MM.1S (cell line): ENCODE results near the gene VPS54.

Experiments
- DNase-seq: peaks from one replicate; pipeline ENCODE4 v3.0.0-alpha.2; 2015
- H2AFZ ChIP-seq: fragments of 300-600 bp; sonication (generic); 2 replicates; pipeline ENCODE4 v1.6.0; 2016; ENCODE audit warnings: antibody characterized with exemption, low read length
- H3F3A ChIP-seq: fragments of 300-600 bp; sonication (generic); 2 replicates; pipeline ENCODE4 v1.6.1; 2016; ENCODE audit warnings: mild to moderate bottlenecking, antibody characterized with exemption, low read length, moderate library complexity, mixed read lengths; ENCODE audit not compliant: insufficient read depth
- H3K27ac ChIP-seq: fragments of 300-600 bp; sonication (generic); 2 replicates; pipeline ENCODE4 v1.5.1; 2016; ENCODE audit warnings: mild to moderate bottlenecking, low read length
- H3K27me3 ChIP-seq: fragments of 300-600 bp; sonication (generic); replicated peaks from 2 replicates; pipeline ENCODE4 v1.6.0; 2016; ENCODE audit warnings: low read length; ENCODE audit not compliant: insufficient read depth
- H3K36me3 ChIP-seq: fragments of 300-600 bp; sonication (generic); replicated peaks from 2 replicates; pipeline ENCODE4 v1.6.1; 2016; ENCODE audit warnings: mild to moderate bottlenecking, low read length, mixed read lengths; ENCODE audit not compliant: insufficient read depth
- H3K4me1 ChIP-seq: fragments of 300-600 bp; sonication (generic); 2 replicates; pipeline ENCODE4 v1.6.1; 2016; ENCODE audit warnings: low read length, mixed read lengths
- H3K4me2 ChIP-seq: fragments of 300-600 bp; sonication (generic); 2 replicates; pipeline ENCODE4 v1.6.0; 2016; ENCODE audit warnings: low read depth, low read length
- H3K4me3 ChIP-seq: fragments of 300-600 bp; sonication (generic); 2 replicates; pipeline ENCODE4 v1.5.1; 2016; ENCODE audit warnings: low read length, mixed read lengths
- H3K79me2 ChIP-seq: fragments of 300-600 bp; sonication (generic); 2 replicates; pipeline ENCODE4 v1.6.1; 2016; ENCODE audit warnings: mixed run types, low read length, mixed read lengths
- H3K9ac ChIP-seq: fragments of 300-600 bp; sonication (generic); 2 replicates; pipeline ENCODE4 v1.6.1; 2016; ENCODE audit warnings: low read length, mixed read lengths
- H3K9me2 ChIP-seq: fragments of 300-600 bp; sonication (generic); replicated peaks from 2 replicates; pipeline ENCODE4 v1.6.1; 2016; ENCODE audit warnings: mild to moderate bottlenecking, low read length, mixed read lengths; ENCODE audit not compliant: insufficient read depth
- H3K9me3 ChIP-seq: fragments of 300-600 bp; sonication (generic); replicated peaks from 2 replicates; pipeline ENCODE4 v1.6.1; 2016; ENCODE audit warnings: mild to moderate bottlenecking, low read length, mixed read lengths; ENCODE audit not compliant: insufficient read depth
- H4K20me1 ChIP-seq: fragments of 300-600 bp; sonication (generic); 2 replicates; pipeline ENCODE4 v1.6.1; 2016; ENCODE audit warnings: mild to moderate bottlenecking, low read length, moderate library complexity, mixed read lengths; ENCODE audit not compliant: insufficient read depth
- CTCF ChIP-seq: fragments of 300-600 bp; sonication (generic); IDR thresholded peaks from 2 replicates; pipeline ENCODE4 v1.5.1; 2016; ENCODE audit warnings: antibody characterized with exemption, low read length, mixed read lengths
- EZH2 ChIP-seq: fragments of 300-600 bp; sonication (generic); optimal IDR thresholded peaks from 2 replicates; pipeline ENCODE3; 2017; ENCODE audit warnings: low read depth, mild to moderate bottlenecking, antibody characterized with exemption, low read length, mixed read lengths
- EZH2phosphoT487 ChIP-seq: fragments of 300-600 bp; sonication (generic); IDR thresholded peaks from 2 replicates; pipeline ENCODE4 v1.6.1; 2018; ENCODE audit warnings: antibody characterized with exemption, low read length

The VPS54 gene

DNA sequence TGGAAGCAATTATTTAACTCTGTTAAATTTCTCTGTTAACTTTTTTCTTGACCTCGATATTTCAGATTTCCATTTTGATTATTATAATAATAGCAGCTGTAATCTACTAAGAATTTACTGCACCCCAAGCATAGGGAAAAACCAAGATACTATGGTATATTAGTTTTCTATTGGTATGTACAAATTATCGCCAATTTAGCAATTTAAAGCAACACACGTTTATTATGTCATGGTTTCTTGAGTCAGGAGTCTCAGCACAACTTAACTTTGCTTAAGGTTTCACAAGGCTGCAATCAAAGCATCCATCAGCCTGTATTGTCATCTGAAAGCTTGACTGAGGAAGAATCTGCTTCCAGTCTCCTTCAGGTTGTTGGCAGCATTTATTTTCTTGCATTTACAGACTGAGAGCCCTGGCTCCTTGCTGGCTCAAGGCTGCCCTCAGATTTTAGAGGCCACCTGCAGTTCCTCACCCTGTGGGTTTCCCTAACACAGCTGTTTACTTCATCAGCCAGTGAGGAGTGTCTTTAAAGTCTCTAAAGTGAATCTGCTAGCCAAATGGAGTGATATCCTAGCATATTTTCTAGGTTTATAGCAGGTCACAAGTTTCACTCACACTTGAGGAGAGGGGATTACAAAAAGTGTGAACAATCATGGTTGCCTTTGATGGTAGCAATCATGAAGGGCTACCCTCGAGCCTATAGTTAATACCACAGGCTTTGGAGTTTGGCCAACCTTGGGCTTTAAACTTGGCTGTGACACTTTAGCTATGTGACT, 4.4 kb upstream of the VPS54 start:
- H3K27me3 ChIP-seq = no peaks in the 10 kb centered on the region
- no peak overlapping the region for H2AFZ ChIP-seq
- peaks cover 31% of the 10 kb centered on the region for H3K4me1 ChIP-seq
- no peaks in the 10 kb centered on the region for H4K20me1 ChIP-seq
- H3K36me3 ChIP-seq = no peaks in the 10 kb centered on the region
- H3F3A ChIP-seq = peaks cover 16% of the 10 kb centered on the region
- H3K79me2 ChIP-seq = peaks cover under 1% of the 10 kb centered on the region; the same call in 1 of the 2 replicates
- H3K9ac ChIP-seq = no peak overlapping the region
- TF ChIP-seq CTCF = peak; percentile 40
- TF ChIP-seq EZH2phosphoT487 = no peak
- peak overlapping the region; percentile 29; the same call in 1 of the 2 replicates for H3K4me2 ChIP-seq
- no peaks in the 10 kb centered on the region for H3K9me3 ChIP-seq
- H3K9me2 ChIP-seq = no peaks in the 10 kb centered on the region
- H3K27ac ChIP-seq = peak overlapping the region; percentile 18; the same call in 1 of the 2 replicates
- DNase-seq = peak; percentile 73
- H3K4me3 ChIP-seq = no peak overlapping the region

DNA sequence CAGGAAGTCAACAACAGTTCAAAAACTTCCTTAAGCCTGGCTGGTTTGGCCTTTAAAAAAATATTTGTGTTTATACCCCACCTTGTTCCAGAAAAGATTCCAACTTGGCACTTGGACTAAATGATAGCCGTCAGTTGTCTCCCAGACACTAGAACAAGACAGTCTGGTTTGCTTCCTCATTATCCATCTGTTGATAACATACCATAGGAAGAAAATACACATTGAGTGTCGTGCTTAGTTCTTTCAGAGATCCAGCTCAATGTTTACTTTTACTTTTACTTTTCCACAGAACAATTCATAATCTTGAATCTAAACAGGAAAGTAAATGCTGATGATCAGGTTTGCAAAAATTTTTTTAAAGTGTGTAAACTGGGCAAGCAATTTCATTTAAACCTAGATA, 2.4 kb upstream of the VPS54 start:
- no peak overlapping the region for H3K27ac ChIP-seq
- H2AFZ ChIP-seq = no peak overlapping the region
- no peaks in the 10 kb centered on the region for H3K36me3 ChIP-seq
- no peak overlapping the region; the same call in 1 of the 2 replicates for H3K9ac ChIP-seq
- peaks cover 16% of the 10 kb centered on the region for H3F3A ChIP-seq
- TF ChIP-seq CTCF (no peak), EZH2phosphoT487 (no peak), EZH2 (no peak)
- H3K9me3 ChIP-seq = no peaks in the 10 kb centered on the region
- H4K20me1 ChIP-seq = no peaks in the 10 kb centered on the region
- peak overlapping the region; percentile 8; the same call in 1 of the 2 replicates for H3K4me2 ChIP-seq
- peaks cover 22% of the 10 kb centered on the region for H3K79me2 ChIP-seq
- H3K9me2 ChIP-seq = no peaks in the 10 kb centered on the region
- no peaks in the 10 kb centered on the region for H3K27me3 ChIP-seq
- no peak overlapping the region for H3K4me3 ChIP-seq
- H3K4me1 ChIP-seq = peaks cover 39% of the 10 kb centered on the region
- no peak for DNase-seq

GRCh38 chr2:64019975-64020528, 824 bp upstream of the VPS54 start:
- Histone ChIP-seq H3K36me3 (no peaks in the 10 kb centered on the region), H3K4me1 (peaks cover 34% of the 10 kb centered on the region), H3K79me2 (peaks cover 37% of the 10 kb centered on the region), H3K27me3 (no peaks in the 10 kb centered on the region), H3K27ac (peak overlapping the region; percentile 71), H3F3A (peaks cover 16% of the 10 kb centered on the region), H2AFZ (peak overlapping the region; percentile 96), H4K20me1 (no peaks in the 10 kb centered on the region), H3K4me2 (peak overlapping the region; percentile 93), H3K9ac (peak overlapping the region; percentile 48; the same call in 1 of the 2 replicates), H3K9me2 (no peaks in the 10 kb centered on the region), H3K9me3 (no peaks in the 10 kb centered on the region), H3K4me3 (peak overlapping the region; percentile 39)
- peak; percentile 52 for DNase-seq
- TF ChIP-seq EZH2 = no peak
- no peak for TF ChIP-seq CTCF
- no peak for TF ChIP-seq EZH2phosphoT487
